HG02588 (cell line): ENCODE measurements around the gene CA12.

ENCODE experiments used
- ATAC-seq: cut with Tn5 transposase; IDR thresholded peaks from one replicate; pipeline ENCODE4 v1.9.1; 2021; ENCODE audit warnings: mild to moderate bottlenecking, moderate library complexity; ENCODE audit not compliant: unreplicated experiment

CA12 gene

GRCh38 chr15:63402498-63403253 is 21.0 kb upstream of the CA12 start:
- no peak for ATAC-seq

- ATAC-seq = no peak
Measured at GRCh38 chr15:63401714-63402497, 20.3 kb upstream of the CA12 start.

- no peak for ATAC-seq
Measured at GRCh38 chr15:63401078-63401477, 19.4 kb upstream of the CA12 start.

- no peak for ATAC-seq
Measured at GRCh38 chr15:63398456-63398855, 16.8 kb upstream of the CA12 start.

GRCh38 chr15:63396152-63396928 is 14.7 kb upstream of the CA12 start:
- no peak for ATAC-seq

GRCh38 chr15:63395730-63396151 is 14.1 kb upstream of the CA12 start:
- no peak for ATAC-seq

GRCh38 chr15:63392361-63393009 is 10.8 kb upstream of the CA12 start:
- ATAC-seq = no peak

GRCh38 chr15:63391669-63392360 is 10.2 kb upstream of the CA12 start:
- ATAC-seq = no peak

GRCh38 chr15:63390689-63391088 is 9.0 kb upstream of the CA12 start:
- no peak for ATAC-seq

GRCh38 chr15:63389902-63390670 is 8.4 kb upstream of the CA12 start:
- ATAC-seq = no peak

- no peak for ATAC-seq
Measured at GRCh38 chr15:63388511-63388910, 6.9 kb upstream of the CA12 start.

- no peak for ATAC-seq
Measured at GRCh38 chr15:63387748-63388493, 6.3 kb upstream of the CA12 start.

GRCh38 chr15:63385911-63386531 is 4.4 kb upstream of the CA12 start:
- no peak for ATAC-seq

- no peak for ATAC-seq
Measured at GRCh38 chr15:63384906-63385305, 3.3 kb upstream of the CA12 start.

GRCh38 chr15:63382966-63383710 is 1.5 kb upstream of the CA12 start:
- ATAC-seq = no peak

GRCh38 chr15:63380808-63381282 is 801 bp downstream of the CA12 start:
- no peak for ATAC-seq

- no peak for ATAC-seq
Measured at GRCh38 chr15:63380151-63380807, 1.4 kb downstream of the CA12 start.
